ENCODE data around the gene AHNAK.
"Not testable (repeated sequence)": the region's sequence is repeated elsewhere in the genome, so short reads cannot be mapped to it uniquely, and the experiment has no call there.

AHNAK gene

GRCh38 chr11:62452839-62453468 lies 93.7 kb downstream of the AHNAK start:
- no peak for DNase-seq

GRCh38 chr11:62452261-62452660 lies 94.3 kb downstream of the AHNAK start:
- DNase-seq, result no peak

- DNase-seq, result no peak
Measured at GRCh38 chr11:62451241-62451621, 95.4 kb downstream of the AHNAK start.

GRCh38 chr11:62450543-62451240 lies 95.9 kb downstream of the AHNAK start:
- DNase-seq, result no peak

- DNase-seq, result not testable (repeated sequence)
Measured at GRCh38 chr11:62449912-62450311, 96.7 kb downstream of the AHNAK start.

GRCh38 chr11:62449451-62449851 lies 97.2 kb downstream of the AHNAK start:
- no peak for DNase-seq

- no peak for DNase-seq
Measured at GRCh38 chr11:62446091-62446490, 100.5 kb downstream of the AHNAK start.

- no peak for DNase-seq
Measured at GRCh38 chr11:62445314-62445740, 101.3 kb downstream of the AHNAK start.

GRCh38 chr11:62444835-62445234 lies 101.8 kb downstream of the AHNAK start:
- DNase-seq, result no peak

GRCh38 chr11:62444236-62444833 lies 102.3 kb downstream of the AHNAK start:
- no peak for DNase-seq

- DNase-seq, result no peak
Measured at GRCh38 chr11:62443390-62444235, 103.0 kb downstream of the AHNAK start.

- DNase-seq, result no peak
Measured at GRCh38 chr11:62439785-62440602, 106.6 kb downstream of the AHNAK start.

- no peak for DNase-seq
Measured at GRCh38 chr11:62438641-62439040, 108.0 kb downstream of the AHNAK start.

- no peak for DNase-seq
Measured at GRCh38 chr11:62437616-62438015, 109.0 kb downstream of the AHNAK start.

- no peak for DNase-seq
Measured at GRCh38 chr11:62435846-62436660, 110.6 kb downstream of the AHNAK start.

- no peak for DNase-seq
Measured at GRCh38 chr11:62433904-62434276, 112.7 kb downstream of the AHNAK start.

GRCh38 chr11:62433141-62433903 lies 113.3 kb downstream of the AHNAK start:
- no peak for DNase-seq

- no peak for DNase-seq
Measured at GRCh38 chr11:62432695-62433094, 113.9 kb downstream of the AHNAK start.

- DNase-seq, result no peak
Measured at GRCh38 chr11:62431171-62431901, 115.3 kb downstream of the AHNAK start.

- no peak for DNase-seq
Measured at GRCh38 chr11:62430425-62430824, 116.2 kb downstream of the AHNAK start.
